Thyroid gland (tissue), 4 donors: ENCODE data around the gene SMARCAD1.

ENCODE experiments used
- CTCF ChIP-seq, 6 experiments: fragments of 200-600 bp in 3 of 6; fragments of 450-650 bp in 3 of 6; sonication (generic) in 3 of 6; IDR thresholded peaks; one replicate each; pipeline ENCODE4 v1.5.1; 2016 to 2019; ENCODE audit warnings: antibody characterized with exemption in 6 of 6, mild to moderate bottlenecking in 2 of 6, inconsistent platforms in 1 of 6, moderate library complexity in 1 of 6
- POLR2A ChIP-seq, 2 donors: fragments of 450-650 bp; IDR thresholded peaks; one replicate each; pipeline ENCODE4 v1.6.1; 2017; ENCODE audit warnings: antibody characterized with exemption in 2 of 2, mild to moderate bottlenecking in 2 of 2, moderate library complexity in 1 of 2

- no peak for TF ChIP-seq CTCF (IDR thresholded peaks at IDR 0.05)
- no peak for TF ChIP-seq POLR2A (IDR thresholded peaks at IDR 0.05)
Observed at GRCh38 chr4:94228493-94229216, 21.0 kb downstream of the SMARCAD1 start.
